Fibroblast of upper back skin (primary cell): ENCODE measurements around the gene MGAT4C.
"Not testable (repeated sequence)": the region's sequence is repeated elsewhere in the genome, so short reads cannot be mapped to it uniquely, and the experiment has no call there.

Experiments
- DNase-seq: peaks from one replicate; pipeline ENCODE4 v3.0.0-alpha.2; 2013

The MGAT4C gene

DNA sequence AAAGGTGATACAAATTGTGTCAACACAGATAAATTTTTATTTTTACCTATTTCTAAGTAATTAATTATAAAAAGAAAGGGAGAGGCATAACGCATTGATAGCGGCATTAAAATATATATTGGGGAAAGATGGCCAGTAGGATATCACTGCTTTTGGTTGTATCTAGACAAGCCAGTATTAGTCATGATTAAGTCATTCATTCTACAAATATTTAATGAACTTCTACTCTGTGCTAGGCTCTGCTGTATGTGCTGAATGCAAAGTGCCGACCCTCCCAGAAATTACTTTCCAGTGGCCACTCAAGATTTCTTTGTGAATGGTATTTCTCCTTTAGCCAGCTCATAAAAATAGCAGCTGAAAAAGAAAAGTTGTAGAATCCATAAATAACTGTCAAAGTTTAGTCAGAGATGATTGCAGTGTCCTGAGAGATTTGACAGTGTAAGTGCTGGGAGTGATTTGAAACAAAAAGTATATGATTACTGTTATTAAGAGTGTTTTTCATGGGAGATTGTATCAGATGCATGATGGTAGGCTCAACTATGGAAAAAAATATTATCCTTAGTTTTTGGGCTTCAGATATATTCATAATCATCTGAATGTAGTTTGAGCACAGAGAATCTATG lies 133.2 kb downstream of the MGAT4C start:
- DNase-seq, result no peak

DNA sequence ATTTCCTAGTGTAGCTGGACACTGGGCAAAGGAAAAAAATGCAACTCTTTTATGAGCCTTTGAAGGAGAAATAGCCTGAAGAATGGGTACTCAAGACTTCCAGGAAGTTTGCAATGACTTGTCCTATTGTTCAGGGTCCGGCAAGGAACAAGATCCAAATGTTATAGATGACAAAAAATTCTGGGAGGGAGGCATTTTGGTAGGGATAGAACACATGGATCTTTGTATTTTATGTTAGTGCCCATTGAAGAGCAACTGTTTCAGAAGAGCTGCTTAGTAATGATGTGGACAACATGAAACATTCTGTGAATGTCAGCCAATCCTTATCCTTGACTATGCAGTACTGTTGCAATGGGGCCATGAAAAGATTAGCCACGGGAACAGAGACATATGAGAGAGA lies 138.0 kb downstream of the MGAT4C start:
- no peak for DNase-seq

DNA sequence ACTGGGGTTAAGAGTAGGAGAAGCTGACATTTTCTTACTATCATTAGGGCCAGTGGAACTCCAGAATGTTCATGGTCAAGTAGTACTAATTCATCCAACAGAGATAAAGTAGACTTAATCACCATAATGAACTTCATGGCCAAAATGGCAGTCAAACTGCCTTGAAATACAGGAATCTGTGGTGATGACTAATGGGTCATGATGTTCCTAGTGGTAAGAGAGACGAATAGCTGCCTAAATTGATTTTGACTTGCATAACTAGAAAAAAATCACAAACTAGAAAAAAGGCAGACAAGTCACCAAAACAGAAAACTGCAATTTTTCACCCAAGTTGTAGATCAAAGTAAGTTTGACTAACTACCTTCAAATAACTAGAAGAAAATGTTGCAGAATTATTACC lies 138.5 kb downstream of the MGAT4C start:
- DNase-seq, result peak; percentile 52

GRCh38 chr12:86104087-86104486 lies 152.1 kb downstream of the MGAT4C start:
- DNase-seq, result no peak

DNA sequence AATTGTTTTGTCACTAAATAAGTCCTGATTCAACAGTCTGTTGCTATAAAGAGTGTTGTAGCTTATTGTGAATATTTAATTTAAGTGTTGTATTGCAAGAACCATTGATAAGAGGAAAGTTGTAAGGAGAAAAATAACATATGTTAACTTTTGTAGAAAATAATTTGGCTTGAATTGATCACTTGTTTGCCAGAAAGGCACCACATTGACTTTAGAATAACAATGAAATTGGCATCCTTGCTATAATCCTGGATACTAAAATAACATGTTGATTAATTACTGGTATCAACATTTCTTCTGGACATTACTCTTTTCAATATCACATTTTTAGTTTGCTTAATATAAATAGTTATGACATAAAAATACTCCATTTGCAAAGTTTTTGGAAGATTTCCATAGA lies 159.0 kb downstream of the MGAT4C start:
- no peak for DNase-seq

DNA sequence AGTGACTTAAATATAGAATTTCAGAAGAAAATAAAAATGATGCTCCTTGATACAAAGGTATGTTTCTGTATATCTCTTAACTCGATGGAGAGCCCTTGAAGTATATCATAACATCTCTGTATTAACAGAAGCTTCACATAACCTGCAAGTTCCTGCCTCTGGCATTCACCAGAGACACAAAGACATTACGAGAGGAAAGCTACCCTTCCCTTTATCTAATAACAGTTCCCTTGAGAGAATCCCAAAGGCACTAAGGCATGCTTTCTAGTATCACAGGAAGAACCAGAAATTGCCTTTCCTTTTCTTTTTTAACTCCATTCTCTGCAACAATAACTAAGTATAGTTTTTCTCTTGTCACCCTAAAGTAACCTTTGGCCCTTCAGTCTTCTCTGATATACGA lies 164.5 kb downstream of the MGAT4C start:
- DNase-seq, result no peak

- peak; percentile 4 for DNase-seq
Measured at GRCh38 chr12:86081843-86082242, 174.3 kb downstream of the MGAT4C start.

DNA sequence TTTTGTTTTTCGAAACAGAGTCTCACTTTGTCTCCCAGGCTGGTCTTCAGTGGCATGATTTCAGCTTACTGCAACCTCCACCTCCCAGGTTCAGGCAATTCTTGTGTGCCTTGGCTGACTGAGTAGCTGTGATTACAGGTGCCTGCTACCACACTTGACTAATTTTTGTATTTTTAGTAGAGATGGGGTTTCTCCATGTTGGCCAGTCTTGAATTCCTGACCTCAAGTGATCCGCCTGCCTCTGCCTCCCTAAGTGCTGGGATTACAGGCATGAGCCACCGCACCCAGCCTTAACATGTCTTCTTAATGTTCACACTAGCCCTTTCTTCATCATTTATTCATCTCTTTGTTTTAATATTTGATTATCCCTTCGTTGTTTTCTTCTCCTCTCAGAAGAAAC lies 197.1 kb downstream of the MGAT4C start:
- not testable (repeated sequence) for DNase-seq

GRCh38 chr12:86057092-86057845 lies 198.9 kb downstream of the MGAT4C start:
- no peak for DNase-seq

- DNase-seq, result peak; percentile 0
Measured at GRCh38 chr12:86052921-86053320, 203.3 kb downstream of the MGAT4C start.

DNA sequence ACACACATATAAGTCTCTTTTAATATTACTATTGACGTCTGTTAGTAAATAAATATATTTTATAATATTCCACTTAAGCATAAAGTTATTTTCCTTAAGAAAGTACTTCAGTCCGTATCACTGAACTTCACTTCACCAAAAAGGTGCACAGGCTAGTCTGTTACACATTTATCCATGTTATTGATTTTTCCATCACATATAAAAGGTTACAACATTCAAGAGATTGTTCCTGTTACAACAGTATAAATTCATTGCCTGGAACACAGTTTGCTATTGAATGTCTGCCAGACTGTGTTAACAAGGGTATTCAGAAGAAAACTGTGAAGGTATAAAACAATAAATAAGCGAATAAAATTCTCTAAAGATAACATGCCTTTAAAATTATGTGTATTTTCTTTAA lies 206.2 kb downstream of the MGAT4C start:
- no peak for DNase-seq

- no peak for DNase-seq
Measured at GRCh38 chr12:86044396-86044795, 211.8 kb downstream of the MGAT4C start.

- DNase-seq, result no peak
Measured at GRCh38 chr12:86042062-86042461, 214.1 kb downstream of the MGAT4C start.

- no peak for DNase-seq
Measured at GRCh38 chr12:86018361-86018760, 237.8 kb downstream of the MGAT4C start.

GRCh38 chr12:86015026-86015425 lies 241.2 kb downstream of the MGAT4C start:
- DNase-seq, result no peak

- DNase-seq, result no peak
Measured at GRCh38 chr12:86006727-86007126, 249.5 kb downstream of the MGAT4C start.

DNA sequence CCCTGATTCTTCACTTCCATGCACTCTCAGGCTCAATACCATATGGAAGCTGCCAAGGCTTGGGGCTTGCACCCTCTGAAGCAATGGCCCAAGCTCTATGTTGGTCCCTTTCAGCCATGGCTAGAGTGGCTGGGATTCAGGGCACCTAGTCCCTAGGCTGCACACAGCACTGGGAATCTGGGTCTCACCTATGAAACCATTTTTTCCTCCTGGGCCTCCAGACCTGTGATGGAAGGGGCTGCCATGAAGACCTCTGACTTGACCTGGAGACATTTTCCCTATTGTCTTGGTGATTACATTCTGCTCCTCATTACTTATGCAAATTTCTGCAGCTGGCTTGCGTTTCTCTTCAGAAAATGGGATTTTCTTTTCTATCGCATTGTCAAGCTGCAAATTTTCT lies 258.1 kb downstream of the MGAT4C start:
- no peak for DNase-seq

GRCh38 chr12:85996280-85996679 lies 259.9 kb downstream of the MGAT4C start:
- DNase-seq, result no peak

DNA sequence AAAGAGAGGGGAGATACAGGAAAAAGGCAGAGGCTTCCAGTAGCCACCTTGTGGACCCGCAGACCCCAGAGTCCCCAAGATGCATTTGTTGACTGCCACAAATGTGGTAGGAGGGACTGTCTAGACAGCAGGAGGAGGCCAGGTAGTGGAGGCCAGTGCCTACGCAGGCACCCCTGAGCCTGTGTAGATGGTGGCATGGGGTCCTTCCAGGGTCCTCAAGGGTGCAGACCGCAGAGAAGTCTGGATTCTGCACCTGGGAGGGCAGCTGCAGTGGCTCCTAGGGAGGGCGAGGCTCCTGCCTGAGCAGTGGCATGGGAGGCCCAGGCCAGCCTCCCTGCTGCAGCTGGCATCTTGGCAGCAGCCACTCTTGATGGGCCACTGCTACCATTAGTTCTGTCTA lies 262.4 kb downstream of the MGAT4C start:
- no peak for DNase-seq

GRCh38 chr12:85985996-85986395 lies 270.2 kb downstream of the MGAT4C start:
- no peak for DNase-seq

GRCh38 chr12:85983601-85984000 lies 272.6 kb downstream of the MGAT4C start:
- no peak for DNase-seq

- DNase-seq, result no peak
Measured at GRCh38 chr12:85979641-85980040, 276.6 kb downstream of the MGAT4C start.

DNA sequence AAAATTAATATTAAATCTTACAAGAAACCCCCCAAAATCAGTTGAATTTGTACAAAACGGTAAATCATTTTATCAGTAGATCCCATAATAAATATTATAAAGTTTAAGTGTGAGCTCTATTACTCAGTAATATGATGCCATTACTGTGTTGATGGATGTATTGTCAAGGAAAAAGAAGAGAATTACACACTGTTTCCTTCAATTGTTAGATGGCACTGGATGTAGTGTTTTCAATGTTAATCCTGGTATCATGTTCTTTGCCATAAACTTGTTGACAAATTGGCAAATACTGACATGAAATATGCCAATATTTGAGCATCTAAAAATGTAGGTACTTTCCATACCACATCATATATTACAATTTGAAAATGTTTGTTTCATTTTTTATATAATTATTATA lies 280.5 kb downstream of the MGAT4C start:
- no peak for DNase-seq

DNA sequence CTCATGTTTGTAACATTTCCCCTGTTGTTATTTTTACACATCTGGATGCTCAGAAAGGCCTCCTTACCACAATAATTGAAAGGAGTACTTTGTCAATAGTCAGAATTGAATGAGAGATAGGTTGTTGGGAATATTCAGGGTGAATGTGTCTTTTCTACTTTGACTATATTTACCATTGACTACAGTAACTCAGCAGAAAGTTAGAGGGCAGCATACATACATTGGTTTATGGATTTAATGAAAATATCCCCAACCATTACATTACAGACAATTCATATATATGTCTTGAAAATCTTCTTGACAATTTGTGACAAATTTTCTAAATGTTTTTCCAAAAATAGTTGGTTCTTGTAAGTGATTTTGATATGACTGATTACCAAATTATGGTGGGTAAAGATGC lies 284.4 kb downstream of the MGAT4C start:
- DNase-seq, result no peak

GRCh38 chr12:85968606-85969005 lies 287.6 kb downstream of the MGAT4C start:
- peak; percentile 16 for DNase-seq
